Mucosa of descending colon (tissue), 3 donors: ENCODE results near the gene SYNGAP1. TPM values are rescaled to one million over a fixed set of nuclear protein-coding genes. Genes with fewer than 3 reads are reported as not detected.

Experiments
- ATAC-seq: fragments of 200-7000 bp; cut with Tn5 transposase; one replicate; pipeline ENCODE4 v1.9.1; 2020; ENCODE audit warnings: mild to moderate bottlenecking, moderate library complexity
- DNase-seq, 3 donors: peaks; one replicate each; pipeline ENCODE4 v3.0.0-alpha.2; 2020
- H3K36me3 ChIP-seq: fragments of 200-600 bp; one replicate; pipeline ENCODE4 v1.8.0; 2021; ENCODE audit warnings: low read depth, mild to moderate bottlenecking
- H3K4me1 ChIP-seq: fragments of 200-600 bp; one replicate; pipeline ENCODE4 v1.8.0; 2021; ENCODE audit warnings: low read depth, mild to moderate bottlenecking
- H3K4me3 ChIP-seq: fragments of 200-600 bp; one replicate; pipeline ENCODE4 v1.8.0; 2021; ENCODE audit warnings: mild to moderate bottlenecking
- H3K9me3 ChIP-seq: fragments of 200-600 bp; one replicate; pipeline ENCODE4 v1.8.0; 2021; ENCODE audit warnings: mild to moderate bottlenecking
- intact Hi-C, 2 donors: fragments of 100-400 bp; cut with DNase I in 1 of 2; cut with micrococcal nuclease in 1 of 2; formaldehyde crosslinking; loops; one replicate each; pipeline versions ENCODE4 v1.11.0 to v1.11.1; 2022; cut with DNase I, micrococcal nuclease
- total RNA-seq, 3 donors: library from RNA; stranded (reverse); fragmentation: NEBNext Ultra II Directional in 2 of 3; extraction: Animal tissue kit (Norgen Biotek cat#: 25700) in 2 of 3; gene quantifications; one replicate each; pipeline versions ENCODE4 v1.2.1 to v1.2.4, GENCODE V29; 2021 to 2023
- TF ChIP-seq, protein P1 (sequence below): fragments of 200-600 bp; IDR thresholded peaks from one replicate; pipeline ENCODE4 v1.8.0; 2022; ENCODE audit warnings: antibody characterized with exemption, mild to moderate bottlenecking
- donor health status: DM: no; HTN: no; CAD: no; lungs with moderate emphysema.
- donor health status: DM: no; HTN: no; CAD: no.
- donor health status: DM: no; HTN: yes; CAD: no.

SYNGAP1 gene
- total RNA-seq, 3 donors from 2014 or later = 8.1 to 39.8 (median 8.8) TPM

DNA sequence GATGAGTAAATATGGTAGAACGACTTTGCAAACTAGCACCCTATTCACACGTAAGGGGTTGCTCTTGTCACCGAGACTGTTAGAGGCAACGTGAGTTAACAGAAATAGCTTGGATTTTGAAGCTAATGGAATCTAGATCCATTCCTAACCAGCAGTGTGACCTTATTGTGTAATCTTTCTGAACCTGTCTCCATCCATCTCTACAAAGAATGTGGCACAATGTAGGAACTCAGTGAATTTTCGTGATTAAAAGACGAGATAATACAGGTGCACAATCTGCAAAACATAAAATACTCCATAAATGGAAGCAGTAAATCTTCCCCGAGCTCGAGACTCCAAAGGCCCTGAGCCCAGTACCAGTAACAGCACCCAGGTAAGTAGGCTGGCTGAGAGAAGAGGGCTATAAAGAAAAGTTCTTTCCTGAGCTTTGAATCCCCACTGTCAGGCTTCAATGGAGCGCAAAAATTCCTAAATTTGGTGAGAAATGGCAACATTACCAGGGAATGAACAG, 29.0 kb upstream of the SYNGAP1 start:
- intact Hi-C loops = no loop called here
- Histone ChIP-seq H3K36me3 (no peaks in the 10 kb centered on the region), H3K4me1 (peaks cover 12% of the 10 kb centered on the region), H3K9me3 (no peaks in the 10 kb centered on the region), H3K4me3 (no peak overlapping the region)
- no peak for ATAC-seq
- DNase-seq = no peak
- TF ChIP-seq, protein P1, sequence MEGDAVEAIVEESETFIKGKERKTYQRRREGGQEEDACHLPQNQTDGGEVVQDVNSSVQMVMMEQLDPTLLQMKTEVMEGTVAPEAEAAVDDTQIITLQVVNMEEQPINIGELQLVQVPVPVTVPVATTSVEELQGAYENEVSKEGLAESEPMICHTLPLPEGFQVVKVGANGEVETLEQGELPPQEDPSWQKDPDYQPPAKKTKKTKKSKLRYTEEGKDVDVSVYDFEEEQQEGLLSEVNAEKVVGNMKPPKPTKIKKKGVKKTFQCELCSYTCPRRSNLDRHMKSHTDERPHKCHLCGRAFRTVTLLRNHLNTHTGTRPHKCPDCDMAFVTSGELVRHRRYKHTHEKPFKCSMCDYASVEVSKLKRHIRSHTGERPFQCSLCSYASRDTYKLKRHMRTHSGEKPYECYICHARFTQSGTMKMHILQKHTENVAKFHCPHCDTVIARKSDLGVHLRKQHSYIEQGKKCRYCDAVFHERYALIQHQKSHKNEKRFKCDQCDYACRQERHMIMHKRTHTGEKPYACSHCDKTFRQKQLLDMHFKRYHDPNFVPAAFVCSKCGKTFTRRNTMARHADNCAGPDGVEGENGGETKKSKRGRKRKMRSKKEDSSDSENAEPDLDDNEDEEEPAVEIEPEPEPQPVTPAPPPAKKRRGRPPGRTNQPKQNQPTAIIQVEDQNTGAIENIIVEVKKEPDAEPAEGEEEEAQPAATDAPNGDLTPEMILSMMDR = no peak

DNA sequence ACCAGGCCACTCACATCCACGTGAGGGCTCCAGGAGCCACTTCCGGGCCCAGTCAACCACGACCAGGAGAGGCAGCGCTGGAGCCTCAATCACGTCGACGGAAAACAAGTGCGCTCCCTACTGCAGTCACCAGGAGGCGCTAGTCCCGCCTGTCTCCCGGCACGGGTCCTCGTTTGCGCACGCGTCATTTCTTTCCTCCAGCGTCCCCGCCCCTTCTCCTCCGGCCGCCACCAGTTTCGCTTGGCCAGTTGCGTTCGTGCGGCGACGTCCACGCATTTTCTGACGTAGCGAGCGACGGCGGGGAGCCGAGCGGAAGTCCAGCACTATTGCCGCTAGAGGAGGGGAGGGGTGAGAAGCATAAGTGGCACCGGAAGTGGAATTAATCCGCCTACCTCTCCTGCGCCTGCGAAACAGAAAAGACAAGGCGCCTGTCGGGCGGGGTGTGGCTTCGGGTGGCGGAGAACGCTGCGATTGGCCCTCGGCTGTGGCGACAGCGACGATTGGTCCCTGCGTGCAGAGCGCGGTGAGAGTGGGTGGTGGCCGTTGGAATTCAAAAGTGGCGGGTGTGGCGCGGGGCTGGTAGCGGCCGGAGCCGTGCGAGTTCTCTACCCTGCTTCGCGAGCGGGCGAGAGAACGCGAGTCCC, 28.5 kb upstream of the SYNGAP1 start, which contains the start of gene KIFC1:
KIFC1 (plus strand) TSS at position 546 of the 644 bp plus-strand sequence. CDS start 163 bp downstream, outside the sequence.
- peak; percentile 99 to 100 (median 99) for DNase-seq
- peak within 1 kb of the TSS; percentile 20 for H3K4me3 ChIP-seq
- H3K36me3 ChIP-seq = no peaks in the 10 kb centered on the region
- H3K9me3 ChIP-seq = no peaks in the 10 kb centered on the region
- intact Hi-C loops = no loop called here
- peak; percentile 94 for ATAC-seq
- TF ChIP-seq, protein P1 = peak; percentile 97
- H3K4me1 ChIP-seq = peaks cover 12% of the 10 kb centered on the region

DNA sequence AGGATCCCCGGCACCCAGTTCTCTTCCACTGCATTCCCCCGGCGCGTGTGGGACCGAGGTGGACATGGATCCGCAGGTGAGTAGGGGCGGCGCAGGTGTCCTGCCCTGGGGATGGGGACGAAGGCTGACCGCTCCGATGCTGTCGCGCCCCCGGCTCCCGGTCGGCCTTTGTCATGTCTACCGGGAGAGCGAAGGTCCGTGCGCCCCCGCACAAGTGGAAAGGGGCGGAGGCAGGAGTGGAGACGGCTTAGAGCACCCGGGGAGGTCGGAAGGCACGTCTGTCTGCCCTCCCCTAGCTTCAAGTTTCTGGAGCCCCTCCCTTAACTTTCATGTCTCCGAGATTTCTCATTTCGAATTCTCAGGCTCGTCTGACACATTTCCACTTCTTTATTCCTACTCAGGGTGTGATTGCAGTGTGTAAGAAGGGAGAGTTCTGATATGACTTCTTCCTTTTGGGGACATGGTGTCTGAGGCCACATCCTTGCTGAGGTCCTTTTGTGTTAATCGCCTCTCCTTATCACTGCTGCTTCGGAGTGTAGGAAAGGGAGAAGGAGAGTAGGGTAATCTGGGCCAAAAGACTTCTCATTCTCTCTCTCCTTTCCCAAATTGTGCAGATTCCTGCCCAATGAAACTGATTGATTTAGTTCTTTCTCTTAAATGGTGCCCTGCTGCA, 27.8 kb upstream of the SYNGAP1 start:
- Histone ChIP-seq H3K9me3 (no peaks in the 10 kb centered on the region), H3K36me3 (no peaks in the 10 kb centered on the region), H3K4me3 (peak overlapping the region; percentile 20), H3K4me1 (peaks cover 12% of the 10 kb centered on the region)
- TF ChIP-seq, protein P1 = no peak
- intact Hi-C loops = no loop called here
- no peak for DNase-seq
- peak; percentile 0 for ATAC-seq

DNA sequence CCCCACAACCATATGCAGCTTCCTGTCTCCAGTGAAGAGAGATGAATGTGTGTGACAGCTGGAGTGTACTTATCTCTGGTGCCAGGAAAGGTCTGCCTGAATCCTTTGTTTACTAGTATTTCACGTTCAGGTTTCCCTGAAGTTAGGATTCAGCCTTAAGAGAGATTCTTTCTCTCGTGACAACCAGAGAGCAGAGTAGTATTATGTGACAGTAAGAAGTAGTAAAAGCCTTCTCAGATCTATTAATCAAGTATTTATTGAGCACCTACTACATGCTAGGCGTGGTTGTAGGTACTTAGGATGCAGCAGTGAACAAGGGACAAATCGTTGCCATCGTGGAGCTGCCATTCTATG, 27.3 kb upstream of the SYNGAP1 start:
- Histone ChIP-seq H3K4me3 (no peak overlapping the region), H3K36me3 (no peaks in the 10 kb centered on the region), H3K9me3 (no peaks in the 10 kb centered on the region), H3K4me1 (peaks cover 12% of the 10 kb centered on the region)
- intact Hi-C loops = no loop called here
- TF ChIP-seq, protein P1 = no peak
- DNase-seq (no peak), ATAC-seq (no peak)

DNA sequence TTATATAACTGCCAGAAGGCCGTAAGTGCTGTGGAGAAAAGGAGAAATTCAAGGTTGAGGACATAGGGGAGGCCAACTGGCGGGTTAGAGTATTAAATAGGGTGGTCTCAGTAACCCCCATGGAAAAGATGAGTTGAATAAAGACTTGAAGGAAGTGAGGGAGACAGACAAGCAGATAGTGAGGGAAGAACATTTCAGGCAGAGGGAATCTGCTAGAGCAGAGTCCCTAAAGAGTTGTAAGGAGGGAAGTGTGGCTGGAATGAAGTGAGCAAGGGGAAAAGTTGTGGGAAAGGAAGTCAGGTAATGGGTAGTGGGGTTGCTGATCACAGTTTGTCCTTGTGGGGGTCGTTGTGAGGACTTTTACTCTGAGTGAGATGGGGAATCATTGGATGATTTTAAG, 26.9 kb upstream of the SYNGAP1 start:
- DNase-seq (no peak), ATAC-seq (no peak)
- Histone ChIP-seq H3K4me3 (no peak overlapping the region), H3K4me1 (peaks cover 12% of the 10 kb centered on the region), H3K36me3 (no peaks in the 10 kb centered on the region), H3K9me3 (no peaks in the 10 kb centered on the region)
- intact Hi-C loops = no loop called here
- TF ChIP-seq, protein P1 = no peak
